ENCODE data around the gene PLEKHO1. TPM values are rescaled to one million over a fixed set of nuclear protein-coding genes. Genes with fewer than 3 reads are reported as not detected.

Gene PLEKHO1
- total RNA-seq, 1 donor from 2014 or later = 113 TPM

GRCh38 chr1:150155413-150156071, 5.8 kb downstream of the PLEKHO1 start:
- no peak overlapping the region for H3K27ac Mint-ChIP-seq (ENCODE audit: unreplicated experiment)
- H3K36me3 Mint-ChIP-seq (ENCODE audit: low read depth) = peaks cover 56% of the 10 kb centered on the region
- H3K4me1 Mint-ChIP-seq = peaks cover 47% of the 10 kb centered on the region

GRCh38 chr1:150156868-150157603, 7.3 kb downstream of the PLEKHO1 start:
- TF ChIP-seq CTCF (conservative IDR thresholded peaks at IDR 0.05) = no peak
- H3K36me3 Mint-ChIP-seq (ENCODE audit: low read depth) = peaks cover 61% of the 10 kb centered on the region
- H3K27ac Mint-ChIP-seq (ENCODE audit: unreplicated experiment) = no peak overlapping the region
- DNase-seq (ENCODE audit: low read depth, low spot score) = no peak
- peaks cover 50% of the 10 kb centered on the region for H3K4me1 Mint-ChIP-seq
- H3K9me3 Mint-ChIP-seq = no peaks in the 10 kb centered on the region
- H3K4me3 Mint-ChIP-seq = no peak overlapping the region
- H3K27me3 Mint-ChIP-seq (ENCODE audit: low read depth) = no peaks in the 10 kb centered on the region

More at GRCh38 chr1:150155413-150156071, 5.8 kb downstream of the PLEKHO1 start:
- H3K4me3 Mint-ChIP-seq = peak overlapping the region; percentile 82
- TF ChIP-seq CTCF (conservative IDR thresholded peaks at IDR 0.05) = no peak
- no peak for DNase-seq (ENCODE audit: low read depth, low spot score)
- H3K27me3 Mint-ChIP-seq (ENCODE audit: low read depth) = no peaks in the 10 kb centered on the region
- H3K9me3 Mint-ChIP-seq = no peaks in the 10 kb centered on the region

GRCh38 chr1:150159550-150159949, 9.8 kb downstream of the PLEKHO1 start:
- peaks cover 49% of the 10 kb centered on the region for H3K36me3 Mint-ChIP-seq (ENCODE audit: low read depth)

GRCh38 chr1:150160964-150161621, 11.4 kb downstream of the PLEKHO1 start:
- peak overlapping the region; percentile 7 for H3K4me3 Mint-ChIP-seq
- no peaks in the 10 kb centered on the region for H3K27me3 Mint-ChIP-seq (ENCODE audit: low read depth)
- DNase-seq (ENCODE audit: low read depth, low spot score) = no peak
- no peaks in the 10 kb centered on the region for H3K9me3 Mint-ChIP-seq
- peak overlapping the region; percentile 72 for H3K27ac Mint-ChIP-seq (ENCODE audit: unreplicated experiment)
- H3K4me1 Mint-ChIP-seq = peaks cover 46% of the 10 kb centered on the region
- peaks cover 35% of the 10 kb centered on the region for H3K36me3 Mint-ChIP-seq (ENCODE audit: low read depth)
- no peak for TF ChIP-seq CTCF (conservative IDR thresholded peaks at IDR 0.05)

More at GRCh38 chr1:150159550-150159949, 9.8 kb downstream of the PLEKHO1 start:
- TF ChIP-seq CTCF (conservative IDR thresholded peaks at IDR 0.05) = no peak
- Mint-ChIP-seq H3K27ac (ENCODE audit: unreplicated experiment) (no peak overlapping the region), H3K4me3 (peak overlapping the region; percentile 42), H3K27me3 (ENCODE audit: low read depth) (no peaks in the 10 kb centered on the region), H3K9me3 (no peaks in the 10 kb centered on the region), H3K4me1 (peaks cover 52% of the 10 kb centered on the region)
- no peak for DNase-seq (ENCODE audit: low read depth, low spot score)

- H3K4me1 Mint-ChIP-seq = peaks cover 43% of the 10 kb centered on the region
- peaks cover 27% of the 10 kb centered on the region for H3K36me3 Mint-ChIP-seq (ENCODE audit: low read depth)
- no peaks in the 10 kb centered on the region for H3K27me3 Mint-ChIP-seq (ENCODE audit: low read depth)
- DNase-seq (ENCODE audit: low read depth, low spot score) = no peak
- no peaks in the 10 kb centered on the region for H3K9me3 Mint-ChIP-seq
- no peak for TF ChIP-seq CTCF (conservative IDR thresholded peaks at IDR 0.05)
- H3K4me3 Mint-ChIP-seq = peak overlapping the region; percentile 24
- peak overlapping the region; percentile 96 for H3K27ac Mint-ChIP-seq (ENCODE audit: unreplicated experiment)
Measured at GRCh38 chr1:150161747-150162581, 12.2 kb downstream of the PLEKHO1 start.

Measured in neural crest cell (in vitro differentiated cells).